Esophagus (tissue), 2 donors: ENCODE data around the gene DUSP28. TPM values are rescaled to one million over a fixed set of nuclear protein-coding genes. Genes with fewer than 3 reads are reported as not detected.
A peak's percentile ranks its signal among the peaks of the same experiment; 100 is the strongest.

ENCODE experiments used
- H3K27ac ChIP-seq, 2 donors: one replicate each; pipeline ENCODE4 v1.5.1; 2013; ENCODE audit warnings: low read depth in 2 of 2, mild to moderate bottlenecking in 2 of 2, inconsistent platforms in 1 of 2, low read length in 1 of 2, moderate library complexity in 1 of 2
- H3K27me3 ChIP-seq, 2 donors: one replicate each; pipeline ENCODE4 v1.6.1; 2013; ENCODE audit warnings: low read length in 2 of 2, control low read depth in 1 of 2, mild to moderate bottlenecking in 1 of 2; ENCODE audit not compliant: insufficient read depth in 2 of 2, control insufficient read depth in 1 of 2
- H3K36me3 ChIP-seq, 2 donors: one replicate each; pipeline ENCODE4 v1.6.1; 2013; ENCODE audit warnings: low read length in 1 of 2; ENCODE audit not compliant: control insufficient read depth in 2 of 2, insufficient read depth in 2 of 2
- H3K4me1 ChIP-seq, 2 donors: one replicate each; pipeline ENCODE4 v1.6.1; 2013; ENCODE audit warnings: low read length in 1 of 2; ENCODE audit not compliant: control insufficient read depth in 2 of 2, insufficient read depth in 2 of 2
- H3K4me3 ChIP-seq, 2 donors: one replicate each; pipeline ENCODE4 v1.5.1; 2013; ENCODE audit warnings: low read length in 2 of 2, mild to moderate bottlenecking in 2 of 2, low read depth in 1 of 2, moderate library complexity in 1 of 2
- H3K9me3 ChIP-seq, 2 donors: one replicate each; pipeline ENCODE4 v1.6.1; 2013; ENCODE audit warnings: mild to moderate bottlenecking in 2 of 2, low read depth in 1 of 2, low read length in 1 of 2, moderate library complexity in 1 of 2; ENCODE audit not compliant: control insufficient read depth in 2 of 2, insufficient read depth in 1 of 2
- WGBS, 2 donors: extraction: QIAGEN DNeasy Blood & Tissue Kit; methylation state at CpG; one replicate each; pipeline ENCODE4 v1.1.7; 2013; 5-methylcytosine and 5-hydroxymethylcytosine counted together
- polyA plus RNA-seq, 2 donors: library from polyadenylated mRNA; stranded (reverse); fragments of 200-250 nt; gene quantifications; one replicate each; pipeline ENCODE4 v1.2.3, GENCODE V29; 2013
- donor health status: healthy with polysubstance abuse.
- donor health status: Bipolar disorder and iron deficiency.

Gene DUSP28
- 1 to 10 TPM; 3.5 to 3.8 TPM for polyA plus RNA-seq

DNA sequence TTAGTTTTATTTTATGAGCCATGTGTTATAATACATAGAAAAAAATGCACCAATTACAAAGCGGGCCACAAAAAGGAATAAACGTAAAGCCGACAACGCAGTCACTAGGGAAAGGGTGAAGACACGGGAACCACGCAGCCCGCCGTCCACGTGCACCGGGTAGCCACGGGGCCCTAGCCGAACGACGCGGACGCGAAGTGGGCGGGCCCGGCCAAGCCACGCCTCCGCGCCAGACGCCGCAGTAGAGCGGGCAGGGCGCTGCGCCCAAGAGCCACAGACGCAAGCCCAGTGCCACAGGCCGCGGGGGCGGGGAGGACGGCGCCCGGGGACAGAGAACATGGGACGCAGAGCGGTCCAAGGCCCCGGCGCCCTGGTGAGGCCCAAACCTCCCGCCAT lies at the start of gene DUSP28:
Gene DUSP28, plus strand, starts transcription at position 274 of the 396 bp plus-strand sequence. CDS start 328 bp downstream, outside the sequence.
- Histone ChIP-seq H3K27ac (peak within 1 kb of the TSS; percentile 98 to 99), H3K9me3 (no peaks in the 10 kb centered on the region), H3K4me1 (peaks cover 11 to 31% of the 10 kb centered on the region in 2 donors), H3K36me3 (no peaks in the 10 kb centered on the region), H3K4me3 (peak within 1 kb of the TSS; percentile 70 to 74), H3K27me3 (no peaks in the 10 kb centered on the region)
- WGBS, 2 donors: 0 to 1% methylated on average over 24 to 39 of the region's 39 CpGs

- H3K4me3 ChIP-seq: no peak overlapping the region
- H3K27ac ChIP-seq: no peak overlapping the region
- H3K4me1 ChIP-seq: peaks cover 4 to 5% of the 10 kb centered on the region in 2 donors
- no peaks in the 10 kb centered on the region for H3K9me3 ChIP-seq
- 93 to 97% methylated on average over 12 of the region's 12 CpGs for whole genome bisulfite sequencing, 2 donors
- peaks cover 0 to 15% of the 10 kb centered on the region in 2 donors for H3K36me3 ChIP-seq
- no peaks in the 10 kb centered on the region for H3K27me3 ChIP-seq
These were observed 49.5 kb upstream of the DUSP28 start for GRCh38 chr2:240510513-240511210.

GRCh38 chr2:240511351-240512108 lies 48.6 kb upstream of the DUSP28 start:
- H3K4me3 ChIP-seq: no peak overlapping the region
- H3K36me3 ChIP-seq: peaks cover 0 to 15% of the 10 kb centered on the region in 2 donors
- H3K27me3 ChIP-seq: no peaks in the 10 kb centered on the region
- whole genome bisulfite sequencing, 2 donors: 94 to 97% methylated on average over 28 to 31 of the region's 31 CpGs
- no peaks in the 10 kb centered on the region for H3K9me3 ChIP-seq
- no peak overlapping the region for H3K27ac ChIP-seq
- peaks cover 4 to 5% of the 10 kb centered on the region in 2 donors for H3K4me1 ChIP-seq

DNA sequence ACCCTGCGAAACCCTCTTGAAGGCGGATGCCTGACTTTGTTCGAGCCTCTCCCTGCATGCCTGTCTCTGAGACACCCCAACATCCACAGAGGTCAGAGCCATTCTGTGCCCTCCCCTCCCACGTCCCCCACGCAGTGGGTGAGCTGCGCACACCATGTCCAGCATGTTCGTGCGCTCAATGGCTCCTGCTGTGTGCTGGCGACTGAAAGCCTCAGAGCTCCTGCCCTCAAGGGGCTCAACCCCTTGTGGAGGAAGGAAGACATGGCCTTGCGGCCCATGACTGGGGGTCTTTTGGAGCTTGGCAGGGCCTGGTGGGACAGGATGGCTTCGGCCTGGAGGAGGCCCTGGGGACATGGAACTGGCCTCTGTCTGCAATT lies 48.1 kb upstream of the DUSP28 start:
- Histone ChIP-seq H3K4me1 (peaks cover 4 to 5% of the 10 kb centered on the region in 2 donors), H3K27ac (no peak overlapping the region), H3K27me3 (no peaks in the 10 kb centered on the region), H3K4me3 (no peak overlapping the region), H3K9me3 (no peaks in the 10 kb centered on the region), H3K36me3 (peaks cover 0 to 15% of the 10 kb centered on the region in 2 donors)
- WGBS, 2 donors: 97 to 98% methylated on average over 11 of the region's 11 CpGs

- peaks cover 4 to 5% of the 10 kb centered on the region in 2 donors for H3K4me1 ChIP-seq
- H3K4me3 ChIP-seq: no peak overlapping the region
- H3K27ac ChIP-seq: no peak overlapping the region
- H3K36me3 ChIP-seq: peaks cover 0 to 15% of the 10 kb centered on the region in 2 donors
- H3K9me3 ChIP-seq: no peaks in the 10 kb centered on the region
- 94 to 95% methylated on average over 21 of the region's 21 CpGs for WGBS, 2 donors
- no peaks in the 10 kb centered on the region for H3K27me3 ChIP-seq
These were observed 47.3 kb upstream of the DUSP28 start for GRCh38 chr2:240512666-240513535.

DNA sequence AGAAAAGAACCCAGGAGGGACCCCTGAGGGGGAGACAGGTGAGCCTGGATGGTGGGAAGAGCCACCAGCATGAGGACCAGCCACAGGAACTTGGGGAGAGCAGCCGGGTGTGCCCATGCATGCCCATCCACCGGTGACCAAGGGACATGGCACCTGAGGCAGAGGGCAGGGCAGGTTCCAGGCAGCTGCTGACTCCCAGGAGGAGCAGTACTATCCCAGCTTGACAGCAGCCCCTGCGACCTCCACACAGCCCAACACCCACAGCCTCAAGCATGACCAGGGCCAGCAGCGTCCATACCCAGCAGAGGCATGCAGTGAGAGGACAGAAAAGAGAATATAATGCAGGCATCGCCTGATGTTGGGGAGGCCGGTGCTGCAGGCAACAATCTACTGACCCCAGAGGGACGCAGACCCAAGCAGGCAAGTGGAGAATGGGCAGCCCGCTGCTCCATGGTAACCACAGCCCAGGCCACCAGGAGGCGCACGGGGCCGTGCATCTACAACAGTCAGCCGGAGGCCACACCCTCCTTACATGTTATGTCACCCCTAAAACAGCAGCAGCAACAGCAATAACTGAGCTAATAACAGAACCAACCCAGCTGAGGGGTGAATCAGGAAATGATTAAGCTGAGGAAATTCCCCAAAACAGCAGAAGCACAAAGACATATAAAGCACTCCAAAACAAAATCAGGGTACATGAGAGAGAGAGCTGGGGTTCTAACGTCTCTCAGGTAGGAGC lies 46.4 kb upstream of the DUSP28 start:
- peaks cover 0 to 15% of the 10 kb centered on the region in 2 donors for H3K36me3 ChIP-seq
- H3K4me3 ChIP-seq: no peak overlapping the region
- H3K9me3 ChIP-seq: no peaks in the 10 kb centered on the region
- peaks cover 4 to 5% of the 10 kb centered on the region in 2 donors for H3K4me1 ChIP-seq
- no peak overlapping the region for H3K27ac ChIP-seq
- H3K27me3 ChIP-seq: no peaks in the 10 kb centered on the region
- 47 to 52% methylated on average over 13 of the region's 13 CpGs for WGBS, 2 donors

- Histone ChIP-seq H3K36me3 (peaks cover 0 to 15% of the 10 kb centered on the region in 2 donors), H3K4me3 (no peak overlapping the region), H3K4me1 (peaks cover 4 to 5% of the 10 kb centered on the region in 2 donors), H3K27ac (no peak overlapping the region), H3K9me3 (no peaks in the 10 kb centered on the region), H3K27me3 (no peaks in the 10 kb centered on the region)
- WGBS, 2 donors: 94% methylated on average over 2 of the region's 2 CpGs
These were observed 45.5 kb upstream of the DUSP28 start for GRCh38 chr2:240514631-240515030.

GRCh38 chr2:240517342-240517741 lies 42.8 kb upstream of the DUSP28 start:
- WGBS, 2 donors: 97 to 100% methylated on average over 4 of the region's 4 CpGs
- Histone ChIP-seq H3K4me3 (no peak overlapping the region), H3K4me1 (peaks cover 4 to 11% of the 10 kb centered on the region in 2 donors), H3K36me3 (peaks cover 0 to 7% of the 10 kb centered on the region in 2 donors), H3K27me3 (no peaks in the 10 kb centered on the region), H3K27ac (no peak overlapping the region), H3K9me3 (peaks cover 0 to 2% of the 10 kb centered on the region in 2 donors)

DNA sequence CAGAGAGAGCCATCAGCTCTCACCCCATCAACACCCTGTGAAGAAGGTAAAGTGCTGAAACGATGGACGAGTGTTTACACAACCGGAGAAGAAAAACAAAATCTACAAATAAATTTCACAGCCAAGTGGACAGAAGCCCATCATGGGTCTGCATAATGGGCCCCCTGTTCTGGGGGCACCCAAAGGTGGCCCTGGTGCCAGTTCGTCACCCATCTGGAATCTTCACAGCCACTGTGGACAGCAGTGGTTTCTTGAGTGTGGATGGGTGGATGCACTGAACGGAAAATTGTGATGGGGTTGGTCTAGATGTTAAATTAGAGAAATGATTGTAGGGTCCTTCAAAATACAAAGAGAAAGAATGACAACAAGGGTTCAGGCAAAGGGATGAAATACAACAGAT lies 41.2 kb upstream of the DUSP28 start:
- Histone ChIP-seq H3K4me3 (no peak overlapping the region), H3K27ac (no peak overlapping the region), H3K27me3 (no peaks in the 10 kb centered on the region), H3K9me3 (peaks cover 0 to 2% of the 10 kb centered on the region in 2 donors), H3K36me3 (peaks cover 0 to 15% of the 10 kb centered on the region in 2 donors), H3K4me1 (peaks cover 4 to 8% of the 10 kb centered on the region in 2 donors)
- WGBS, 2 donors: 90 to 94% methylated on average over 5 of the region's 5 CpGs
